ENCODE data around the gene LRRC28.
A peak's percentile ranks its signal among the peaks of the same experiment; 100 is the strongest.

LRRC28 gene

GRCh38 chr15:99307735-99308134 lies 56.5 kb downstream of the LRRC28 start:
- no peak for DNase-seq

GRCh38 chr15:99310745-99311144 lies 59.5 kb downstream of the LRRC28 start:
- no peak for DNase-seq

- no peak for DNase-seq
Measured at GRCh38 chr15:99312228-99312627, 60.9 kb downstream of the LRRC28 start.

- no peak for DNase-seq
Measured at GRCh38 chr15:99312794-99313193, 61.5 kb downstream of the LRRC28 start.

GRCh38 chr15:99315636-99316035 lies 64.4 kb downstream of the LRRC28 start:
- DNase-seq, result no peak

- DNase-seq, result no peak
Measured at GRCh38 chr15:99320374-99321215, 69.3 kb downstream of the LRRC28 start.

GRCh38 chr15:99321468-99321867 lies 70.2 kb downstream of the LRRC28 start:
- no peak for DNase-seq

GRCh38 chr15:99322643-99323405 lies 71.5 kb downstream of the LRRC28 start:
- DNase-seq, result no peak

GRCh38 chr15:99324082-99324620 lies 72.9 kb downstream of the LRRC28 start:
- DNase-seq, result no peak

DNA sequence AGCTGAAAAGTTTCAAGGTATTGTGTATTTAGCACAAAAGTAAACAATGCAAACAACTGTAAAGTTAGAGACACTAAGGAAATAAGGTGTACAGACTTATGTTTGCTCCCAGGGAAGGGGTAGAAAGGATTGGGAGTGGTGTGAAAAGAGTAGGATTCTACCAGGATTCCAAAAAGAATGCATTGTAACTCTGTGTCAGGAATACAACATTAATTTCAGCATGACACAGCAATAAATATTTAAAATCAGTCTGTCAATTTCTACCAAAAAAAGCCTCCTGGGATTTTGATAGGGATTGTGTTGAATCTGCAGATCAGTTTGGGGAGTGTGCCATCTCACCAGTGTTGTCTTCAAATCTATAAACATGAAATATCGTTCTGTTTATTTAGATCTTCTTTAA lies 73.4 kb downstream of the LRRC28 start:
- DNase-seq, result no peak

DNA sequence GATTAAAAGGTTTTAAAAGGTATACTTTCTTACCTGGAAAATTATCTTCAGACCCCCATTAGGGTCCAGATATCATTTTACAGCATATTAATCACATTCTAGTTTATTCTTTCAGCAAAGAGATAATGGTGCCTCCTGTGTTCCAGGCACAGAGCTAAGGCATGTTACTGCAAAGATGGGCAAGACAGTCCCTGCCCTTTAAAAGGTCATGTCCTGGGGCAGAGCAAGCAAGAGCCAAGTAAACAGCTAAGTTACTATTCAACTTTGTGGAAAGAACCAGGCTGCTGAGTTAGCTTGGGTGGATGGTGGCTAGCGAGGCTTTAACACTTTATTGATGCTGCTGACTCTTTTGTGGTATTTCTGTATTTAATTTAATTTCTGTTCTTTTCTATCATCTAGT lies 75.0 kb downstream of the LRRC28 start:
- no peak for DNase-seq

- no peak for DNase-seq
Measured at GRCh38 chr15:99328106-99329072, 77.1 kb downstream of the LRRC28 start.

DNA sequence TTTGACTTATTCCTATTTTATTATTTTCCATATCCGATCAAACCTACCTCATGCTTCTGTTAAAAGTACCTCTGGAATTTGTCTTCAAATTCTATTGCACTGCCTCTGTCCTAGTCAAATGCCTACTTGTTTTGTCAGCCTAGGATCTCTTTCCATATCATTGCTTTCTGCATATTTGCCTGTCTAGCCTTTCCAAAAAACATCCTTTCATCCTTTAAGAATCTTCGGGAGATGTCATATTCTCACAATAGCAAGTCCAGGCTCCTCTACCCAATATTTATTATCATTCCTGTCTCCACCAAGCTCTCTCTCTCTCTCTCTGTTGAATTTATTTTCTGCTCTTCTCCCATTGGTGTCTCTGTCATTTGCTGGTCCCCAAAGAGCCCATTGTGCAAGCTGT lies 80.1 kb downstream of the LRRC28 start:
- no peak for DNase-seq

DNA sequence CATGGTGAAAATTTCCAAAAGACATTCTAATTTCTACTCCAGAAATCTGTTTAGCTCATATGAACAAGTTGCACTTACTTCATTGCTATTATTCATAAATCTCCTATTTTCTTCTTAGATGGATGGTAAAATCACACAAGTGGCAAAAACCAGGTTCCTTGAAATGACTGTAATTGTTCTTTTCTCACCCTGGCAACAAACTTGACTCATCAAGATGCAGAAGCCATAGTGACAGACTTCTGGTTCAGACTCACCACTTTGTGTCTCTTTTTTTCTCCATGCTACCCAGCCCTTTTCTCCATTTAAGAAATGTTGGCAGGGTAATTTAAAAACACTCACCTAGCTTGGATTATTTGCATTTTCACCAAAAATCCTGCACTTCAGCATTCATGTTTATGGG lies 82.1 kb downstream of the LRRC28 start:
- no peak for DNase-seq

- no peak for DNase-seq
Measured at GRCh38 chr15:99333981-99334380, 82.7 kb downstream of the LRRC28 start.

- DNase-seq, result no peak
Measured at GRCh38 chr15:99335508-99335907, 84.2 kb downstream of the LRRC28 start.

GRCh38 chr15:99336794-99337193 lies 85.5 kb downstream of the LRRC28 start:
- DNase-seq, result no peak

DNA sequence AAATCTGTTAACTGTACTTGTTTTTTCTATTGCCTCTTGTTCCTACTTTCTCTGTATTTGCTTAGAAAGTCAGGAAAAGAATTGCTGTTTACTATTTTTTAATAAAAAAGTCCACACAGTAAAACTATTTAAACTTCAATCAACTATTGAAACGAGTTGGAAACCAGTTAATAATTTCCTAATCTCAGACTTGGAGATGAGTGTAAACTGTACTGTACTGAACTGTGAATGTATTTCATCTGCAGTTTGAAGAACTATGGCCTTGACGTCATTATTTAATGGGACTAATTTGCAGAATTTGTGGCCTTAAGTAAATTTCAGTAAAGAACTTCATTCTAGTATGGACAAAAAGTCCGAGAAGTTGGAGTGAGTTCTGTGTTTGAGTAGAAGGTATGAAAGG lies 89.1 kb downstream of the LRRC28 start:
- DNase-seq, result no peak

- no peak for DNase-seq
Measured at GRCh38 chr15:99341786-99342185, 90.5 kb downstream of the LRRC28 start.

DNA sequence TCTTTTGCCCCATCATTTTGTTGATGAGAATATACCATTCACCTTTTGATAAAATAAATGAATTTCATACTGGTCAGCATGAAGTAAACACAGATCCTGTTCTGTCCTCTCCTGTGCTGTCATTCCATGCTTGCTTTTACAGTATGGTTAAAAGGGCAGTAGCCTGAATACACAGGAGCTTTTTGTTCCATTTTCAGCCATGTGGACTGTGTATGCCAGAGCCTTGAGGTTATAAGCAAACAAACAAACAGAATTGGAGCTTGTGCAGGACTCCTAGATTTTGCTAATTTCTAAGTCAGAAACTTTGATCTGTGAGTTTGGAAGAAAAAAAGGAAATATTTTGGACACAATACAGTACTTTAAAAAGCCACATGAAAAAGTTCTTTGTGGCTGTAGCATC lies 91.9 kb downstream of the LRRC28 start:
- DNase-seq, result no peak

DNA sequence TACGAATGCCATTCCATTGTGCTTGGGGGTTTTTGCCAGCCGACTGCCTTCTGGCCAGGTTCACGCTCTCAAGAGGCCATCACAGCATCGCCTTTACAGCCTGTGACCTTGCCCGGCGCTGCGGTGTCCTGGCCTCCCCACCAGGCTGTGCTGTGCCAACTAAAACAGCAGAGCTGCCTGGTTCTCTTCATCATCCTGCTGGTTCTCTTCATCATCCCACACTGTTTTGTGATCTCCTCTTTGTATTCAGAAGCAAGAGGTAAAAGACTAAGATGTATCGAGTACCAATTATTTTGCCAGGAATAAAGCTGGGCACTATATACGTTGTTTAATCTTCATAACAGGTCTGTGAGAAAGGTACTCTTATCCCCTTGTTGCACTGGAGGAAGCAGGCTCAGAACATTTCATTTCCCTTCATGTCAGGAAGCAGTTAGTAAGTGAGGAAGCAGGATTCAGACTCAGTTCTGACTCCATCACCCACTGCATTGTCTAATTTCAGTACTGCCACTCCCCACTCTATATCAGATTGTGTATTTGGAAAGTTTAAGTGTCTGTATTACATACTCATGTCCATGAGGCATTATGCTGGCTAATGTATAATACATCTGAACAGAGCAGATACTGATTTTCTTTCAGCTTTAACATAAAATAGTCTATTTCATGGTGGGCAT lies 92.7 kb downstream of the LRRC28 start:
- peak; percentile 58 for DNase-seq

DNA sequence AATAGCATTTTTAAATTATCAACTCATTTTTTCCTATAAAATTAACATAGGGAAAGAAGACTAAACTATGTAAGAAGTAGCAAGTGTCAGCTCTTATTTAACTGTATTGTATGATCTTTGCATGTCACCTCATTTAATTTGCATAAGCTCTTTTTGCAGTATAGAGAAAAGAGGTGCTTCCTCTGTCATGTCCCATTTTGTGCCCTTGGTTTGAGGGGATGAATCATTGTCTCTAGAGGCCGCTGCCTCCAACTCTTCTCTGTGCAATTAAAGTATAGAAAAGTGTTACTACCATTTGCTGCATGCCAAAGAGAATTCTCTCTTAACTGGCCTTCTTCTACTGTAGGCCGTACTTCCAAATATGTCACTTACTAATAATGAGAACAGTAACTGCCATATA lies 93.4 kb downstream of the LRRC28 start:
- no peak for DNase-seq
